ENCODE measurements around the gene LAMA2. TPM values are rescaled to one million over a fixed set of nuclear protein-coding genes. Genes with fewer than 3 reads are reported as not detected.

The LAMA2 gene
- total RNA-seq, 4 donors from 2014 or later = 15.1 to 27.3 (median 25.0) TPM

DNA sequence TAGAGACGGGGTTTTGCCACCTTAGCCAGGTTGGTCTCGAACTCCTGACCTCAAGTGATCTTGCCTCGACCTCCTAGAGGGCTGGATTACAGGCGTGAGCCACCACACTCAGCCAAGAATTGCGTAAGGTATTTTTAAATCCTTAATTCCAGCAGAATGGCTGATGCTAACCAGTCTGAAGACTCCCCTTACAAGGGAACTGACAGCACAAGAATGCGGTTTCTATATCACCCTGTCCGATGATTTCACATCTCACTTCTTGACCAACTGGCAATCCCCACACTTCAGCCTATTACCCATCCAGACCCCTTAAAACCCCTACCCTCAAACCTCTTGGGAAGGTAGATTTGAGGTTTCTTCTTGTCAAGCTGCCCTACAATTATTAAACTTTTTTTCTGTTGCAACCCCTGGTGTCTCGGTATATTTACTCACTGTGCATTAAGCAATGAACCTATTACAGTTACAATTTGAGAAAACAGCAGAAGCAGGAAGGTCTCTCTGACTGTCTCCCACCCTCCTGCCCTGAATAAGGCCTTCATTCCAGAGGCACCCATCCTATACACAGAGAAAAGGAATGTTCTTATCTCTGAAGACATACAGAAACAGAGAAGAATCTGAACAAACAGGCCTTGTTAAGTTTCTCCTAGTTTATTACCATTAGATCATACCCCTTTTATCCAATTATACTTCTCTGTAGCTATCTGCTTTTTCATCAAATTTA is 662.1 kb downstream of the LAMA2 start:
- Histone ChIP-seq H3K27ac (no peak overlapping the region), H3K9me3 (no peaks in the 10 kb centered on the region), H3K4me3 (no peak overlapping the region), H3K27me3 (no peaks in the 10 kb centered on the region), H3K4me1 (no peaks in the 10 kb centered on the region), H3K36me3 (no peaks in the 10 kb centered on the region)
- DNase-seq (ENCODE audit: low spot score in 2 of 2) = no peak
- 98% methylated on average over 8 of the region's 8 CpGs for WGBS
- TF ChIP-seq, protein P1, sequence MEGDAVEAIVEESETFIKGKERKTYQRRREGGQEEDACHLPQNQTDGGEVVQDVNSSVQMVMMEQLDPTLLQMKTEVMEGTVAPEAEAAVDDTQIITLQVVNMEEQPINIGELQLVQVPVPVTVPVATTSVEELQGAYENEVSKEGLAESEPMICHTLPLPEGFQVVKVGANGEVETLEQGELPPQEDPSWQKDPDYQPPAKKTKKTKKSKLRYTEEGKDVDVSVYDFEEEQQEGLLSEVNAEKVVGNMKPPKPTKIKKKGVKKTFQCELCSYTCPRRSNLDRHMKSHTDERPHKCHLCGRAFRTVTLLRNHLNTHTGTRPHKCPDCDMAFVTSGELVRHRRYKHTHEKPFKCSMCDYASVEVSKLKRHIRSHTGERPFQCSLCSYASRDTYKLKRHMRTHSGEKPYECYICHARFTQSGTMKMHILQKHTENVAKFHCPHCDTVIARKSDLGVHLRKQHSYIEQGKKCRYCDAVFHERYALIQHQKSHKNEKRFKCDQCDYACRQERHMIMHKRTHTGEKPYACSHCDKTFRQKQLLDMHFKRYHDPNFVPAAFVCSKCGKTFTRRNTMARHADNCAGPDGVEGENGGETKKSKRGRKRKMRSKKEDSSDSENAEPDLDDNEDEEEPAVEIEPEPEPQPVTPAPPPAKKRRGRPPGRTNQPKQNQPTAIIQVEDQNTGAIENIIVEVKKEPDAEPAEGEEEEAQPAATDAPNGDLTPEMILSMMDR (IDR thresholded peaks at IDR 0.05) = no peak
- no peak for TF ChIP-seq EP300 (IDR thresholded peaks at IDR 0.05)
- no peak for TF ChIP-seq POLR2AphosphoS5 (IDR thresholded peaks at IDR 0.05)
- TF ChIP-seq POLR2A (IDR thresholded peaks at IDR 0.05) = no peak

DNA sequence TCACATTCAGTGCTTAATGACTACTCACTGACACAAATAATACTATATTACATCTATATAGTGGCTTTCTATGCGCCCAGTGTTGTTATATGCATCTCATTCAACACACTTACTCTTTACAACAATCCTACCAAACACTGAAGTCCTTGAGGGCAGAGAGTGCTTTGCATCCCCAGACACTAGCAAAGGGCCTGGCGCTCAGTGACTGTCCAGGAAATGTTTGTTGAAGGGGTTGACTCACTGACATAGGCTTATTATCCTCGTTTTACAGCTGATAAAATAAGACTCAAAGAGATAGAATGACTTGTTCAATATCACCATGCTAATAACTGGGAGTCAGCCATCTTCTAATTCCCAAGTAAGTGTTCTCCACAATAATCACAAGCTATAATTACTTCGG is 663.8 kb downstream of the LAMA2 start:
- Histone ChIP-seq H3K27ac (no peak overlapping the region), H3K36me3 (no peaks in the 10 kb centered on the region), H3K4me3 (no peak overlapping the region), H3K9me3 (no peaks in the 10 kb centered on the region), H3K4me1 (no peaks in the 10 kb centered on the region), H3K27me3 (no peaks in the 10 kb centered on the region)
- TF ChIP-seq POLR2A (IDR thresholded peaks at IDR 0.05) = no peak
- 93% methylated on average over 4 of the region's 4 CpGs for WGBS
- no peak for DNase-seq (ENCODE audit: low spot score in 2 of 2)

DNA sequence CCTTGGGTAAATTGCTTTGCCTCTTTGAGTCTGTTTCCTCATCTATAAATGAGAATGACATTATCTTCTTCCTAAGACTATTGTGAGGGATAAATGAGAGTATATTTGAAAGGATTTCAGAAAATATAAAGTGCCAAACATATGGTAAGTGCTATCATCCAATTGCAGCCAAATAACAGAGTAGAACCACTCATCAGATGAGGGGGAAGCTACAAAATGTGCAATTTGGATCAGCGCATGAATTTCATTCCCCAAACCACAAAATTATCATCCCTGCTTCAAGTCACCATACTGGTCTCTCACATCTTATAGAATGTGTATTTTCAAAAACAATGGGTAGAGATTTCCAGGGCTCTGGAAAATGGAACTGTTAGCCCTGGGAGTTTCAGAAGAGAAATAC is 668.5 kb downstream of the LAMA2 start:
- Histone ChIP-seq H3K9me3 (no peaks in the 10 kb centered on the region), H3K36me3 (no peaks in the 10 kb centered on the region), H3K27ac (no peak overlapping the region), H3K4me3 (no peak overlapping the region), H3K4me1 (no peaks in the 10 kb centered on the region), H3K27me3 (no peaks in the 10 kb centered on the region)
- no peak for DNase-seq (ENCODE audit: low spot score in 2 of 2)
- 90% methylated on average over 1 of the region's 1 CpG for WGBS
- TF ChIP-seq POLR2A (IDR thresholded peaks at IDR 0.05) (no peak), EP300 (IDR thresholded peaks at IDR 0.05) (no peak), POLR2AphosphoS5 (IDR thresholded peaks at IDR 0.05) (no peak)
- TF ChIP-seq, protein P1 (IDR thresholded peaks at IDR 0.05) = no peak

DNA sequence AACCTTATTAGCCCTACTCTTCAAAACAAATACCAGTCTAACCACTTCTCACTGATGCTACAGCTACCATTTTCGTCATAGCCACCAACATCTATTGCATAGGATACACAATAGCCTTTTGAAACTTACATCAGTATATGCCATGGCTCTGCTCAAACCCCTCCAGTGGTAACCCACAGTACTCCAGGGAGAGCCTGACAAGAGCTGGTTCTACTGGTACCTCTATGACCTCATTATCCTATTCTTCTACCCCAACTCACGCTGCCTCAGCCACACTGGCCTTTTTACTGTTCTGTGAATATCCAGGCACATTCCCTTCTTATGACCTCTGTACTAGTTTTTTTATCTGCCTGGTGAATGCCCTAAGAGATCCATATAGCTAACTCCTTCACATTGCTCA is 669.5 kb downstream of the LAMA2 start:
- Histone ChIP-seq H3K27me3 (no peaks in the 10 kb centered on the region), H3K9me3 (no peaks in the 10 kb centered on the region), H3K4me3 (no peak overlapping the region), H3K36me3 (no peaks in the 10 kb centered on the region), H3K4me1 (no peaks in the 10 kb centered on the region), H3K27ac (no peak overlapping the region)
- no peak for DNase-seq (ENCODE audit: low spot score in 2 of 2)
- 92% methylated on average over 2 of the region's 2 CpGs for WGBS
- TF ChIP-seq POLR2A (IDR thresholded peaks at IDR 0.05) (no peak), POLR2AphosphoS5 (IDR thresholded peaks at IDR 0.05) (no peak), EP300 (IDR thresholded peaks at IDR 0.05) (no peak)
- TF ChIP-seq, protein P1 (IDR thresholded peaks at IDR 0.05) = no peak

DNA sequence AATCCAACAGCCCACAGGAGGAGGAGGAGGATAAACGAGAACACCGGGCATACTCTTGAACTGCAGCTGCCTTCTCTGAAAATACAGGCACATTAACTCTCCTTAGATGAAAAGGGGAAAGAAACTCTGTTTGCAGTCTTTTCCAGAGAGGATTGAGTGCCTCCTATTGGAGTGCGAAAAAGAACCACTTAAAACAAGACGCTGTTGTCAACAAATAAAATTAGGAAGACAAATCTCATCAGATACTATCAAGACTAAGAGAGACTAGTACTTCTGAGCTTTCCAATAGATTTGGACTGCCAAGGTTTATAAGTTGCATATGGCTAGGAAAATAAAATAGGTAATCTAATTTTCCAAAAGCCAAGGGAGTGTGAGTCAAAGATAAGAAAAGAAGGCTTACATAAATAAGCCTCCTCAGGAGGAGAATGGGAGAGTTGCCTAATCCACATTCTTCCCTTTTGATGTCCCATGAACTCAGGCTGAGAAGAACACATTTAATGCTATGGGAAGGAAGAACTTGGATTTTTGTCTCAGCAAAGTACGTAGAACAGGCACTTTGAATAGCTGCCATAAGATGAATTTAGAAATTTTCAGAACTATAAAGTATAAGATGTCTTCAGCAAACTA is 672.4 kb downstream of the LAMA2 start:
- Histone ChIP-seq H3K4me3 (no peak overlapping the region), H3K4me1 (no peaks in the 10 kb centered on the region), H3K27ac (no peak overlapping the region), H3K9me3 (no peaks in the 10 kb centered on the region), H3K27me3 (no peaks in the 10 kb centered on the region), H3K36me3 (no peaks in the 10 kb centered on the region)
- WGBS = 89% methylated on average over 5 of the region's 5 CpGs
- TF ChIP-seq POLR2A (IDR thresholded peaks at IDR 0.05) (no peak), EP300 (IDR thresholded peaks at IDR 0.05) (no peak), POLR2AphosphoS5 (IDR thresholded peaks at IDR 0.05) (no peak)
- TF ChIP-seq, protein P1 (IDR thresholded peaks at IDR 0.05) = no peak
- no peak for DNase-seq (ENCODE audit: low spot score in 2 of 2)

Measured in suprapubic skin (tissue), 4 donors.